ENCODE measurements around the gene OXSR1. TPM values are rescaled to one million over a fixed set of nuclear protein-coding genes. Genes with fewer than 3 reads are reported as not detected.
"Not testable (repeated sequence)": the region's sequence is repeated elsewhere in the genome, so short reads cannot be mapped to it uniquely, and the experiment has no call there.

The OXSR1 gene
- total and polyA plus RNA-seq, 9 donors, result 12.4 to 41.1 (median 28.4) TPM

DNA sequence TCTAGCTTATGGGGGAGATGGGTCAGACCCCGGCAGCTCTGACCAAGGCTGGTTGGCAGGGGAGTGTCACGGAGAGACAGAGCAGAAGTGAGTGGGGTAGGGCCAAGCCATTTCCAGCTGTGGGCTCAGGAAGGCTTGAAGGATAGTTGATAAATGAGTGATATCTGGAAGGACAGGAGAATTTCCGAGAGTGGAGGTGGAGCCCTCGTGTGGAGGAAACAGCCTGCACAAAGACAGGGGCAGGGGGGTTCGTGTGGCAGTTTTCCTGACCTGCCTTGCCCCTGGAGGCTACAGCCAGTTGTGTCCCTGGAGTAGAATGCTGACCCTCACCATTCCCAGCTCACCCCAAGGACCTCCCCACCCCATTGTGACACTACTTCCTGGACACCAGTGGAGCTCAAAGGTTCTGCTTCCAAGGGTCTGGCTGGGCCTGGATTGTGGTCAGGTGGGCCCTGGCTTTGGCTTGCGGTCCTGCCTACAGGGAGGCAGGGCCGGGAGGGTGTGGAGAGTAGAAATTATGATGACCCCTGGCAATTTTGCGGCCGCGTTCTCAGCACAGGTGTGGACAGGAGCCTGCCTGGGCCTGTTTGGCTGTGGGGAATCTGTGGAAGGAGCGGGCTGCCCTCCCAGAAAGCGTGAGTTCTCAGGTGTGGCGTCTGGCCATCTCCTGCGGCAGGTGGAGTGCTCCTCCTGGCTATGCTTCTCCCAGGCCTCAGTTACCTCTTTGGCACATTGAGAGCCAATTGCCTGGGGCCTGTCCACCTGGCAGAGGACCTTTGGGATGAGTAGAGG is 116.8 kb downstream of the OXSR1 start, which contains the start of gene SLC22A14:
TSS of gene SLC22A14 (plus strand) at position 400 of the 792 bp plus-strand sequence. CDS start 23,733 bp downstream, outside the sequence.
- 88 to 91% (median 91%) methylated on average over 14 of the region's 14 CpGs for WGBS, 3 donors

GRCh38 chr3:38283810-38284755 is 118.7 kb downstream of the OXSR1 start:
- Histone ChIP-seq H3K36me3 (no peaks in the 10 kb centered on the region), H3K4me3 (no peak overlapping the region), H3K4me1 (ENCODE audit: insufficient read depth) (no peaks in the 10 kb centered on the region), H3K9me3 (no peaks in the 10 kb centered on the region), H3K27me3 (no peaks in the 10 kb centered on the region), H3K27ac (no peak overlapping the region)
- WGBS, 3 donors, result 75 to 76% (median 76%) methylated on average over 16 of the region's 16 CpGs
- DNase-seq, result no peak
- intact Hi-C loops (cut with DNase I), result no loop called here
- TF ChIP-seq POLR2A (IDR thresholded peaks at IDR 0.05), result no peak
- no peak for TF ChIP-seq EP300 (IDR thresholded peaks at IDR 0.05)
- no peak for TF ChIP-seq CTCF (IDR thresholded peaks at IDR 0.05)

More for the DNA sequence above, 116.8 kb downstream of the OXSR1 start, which contains the start of gene SLC22A14:
- Histone ChIP-seq H3K27ac (no peak within 1 kb of the TSS), H3K27me3 (no peaks in the 10 kb centered on the region), H3K36me3 (no peaks in the 10 kb centered on the region), H3K4me1 (ENCODE audit: insufficient read depth) (no peaks in the 10 kb centered on the region), H3K4me3 (no peak within 1 kb of the TSS), H3K9me3 (no peaks in the 10 kb centered on the region)
- no peak for TF ChIP-seq POLR2A (IDR thresholded peaks at IDR 0.05)
- no peak for TF ChIP-seq EP300 (IDR thresholded peaks at IDR 0.05)
- TF ChIP-seq CTCF (IDR thresholded peaks at IDR 0.05), result no peak
- DNase-seq, result no peak
- intact Hi-C loops (cut with DNase I), result no loop called here

DNA sequence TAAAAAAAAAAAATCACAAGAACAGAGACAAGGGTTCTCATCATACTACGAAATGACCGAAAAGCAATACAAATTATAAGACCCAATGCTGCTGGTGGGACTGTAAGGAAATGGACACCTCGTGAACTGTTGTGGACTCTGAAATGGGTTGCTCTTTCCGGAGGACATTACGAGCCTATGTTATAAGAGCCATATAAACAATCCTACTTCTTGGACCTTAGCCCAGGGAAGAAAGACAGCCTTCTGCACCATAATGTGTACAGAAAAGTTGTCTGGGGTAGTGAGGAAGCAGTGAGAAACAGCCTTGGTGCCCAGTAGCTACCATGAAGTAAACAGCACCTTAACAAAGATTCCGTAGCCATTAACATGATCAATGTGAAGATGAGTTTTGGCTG is 119.4 kb downstream of the OXSR1 start:
- no peak overlapping the region for H3K27ac ChIP-seq
- no peak for TF ChIP-seq CTCF (IDR thresholded peaks at IDR 0.05)
- TF ChIP-seq EP300 (IDR thresholded peaks at IDR 0.05), result no peak
- no peak for TF ChIP-seq POLR2A (IDR thresholded peaks at IDR 0.05)
- no peak for DNase-seq
- intact Hi-C loops (cut with DNase I), result no loop called here
- no peak overlapping the region for H3K4me3 ChIP-seq
- no peaks in the 10 kb centered on the region for H3K36me3 ChIP-seq
- no peaks in the 10 kb centered on the region for H3K27me3 ChIP-seq
- H3K9me3 ChIP-seq, result no peaks in the 10 kb centered on the region
- H3K4me1 ChIP-seq (ENCODE audit: insufficient read depth), result no peaks in the 10 kb centered on the region
- 93 to 94% (median 93%) methylated on average over 6 of the region's 6 CpGs for WGBS, 3 donors

GRCh38 chr3:38289286-38290217 is 124.2 kb downstream of the OXSR1 start:
- H3K4me1 ChIP-seq (ENCODE audit: insufficient read depth); intact Hi-C loops (cut with DNase I); H3K36me3 ChIP-seq; H3K27me3 ChIP-seq; DNase-seq; H3K4me3 ChIP-seq; H3K27ac ChIP-seq; H3K9me3 ChIP-seq: not testable (repeated sequence)
- WGBS, 3 donors, result 88 to 93% (median 90%) methylated on average over 16 of the region's 16 CpGs

GRCh38 chr3:38297053-38297452 is 131.7 kb downstream of the OXSR1 start:
- H3K4me1 ChIP-seq (ENCODE audit: insufficient read depth); intact Hi-C loops (cut with DNase I); H3K27ac ChIP-seq; H3K9me3 ChIP-seq; H3K36me3 ChIP-seq; H3K27me3 ChIP-seq; DNase-seq; H3K4me3 ChIP-seq: not testable (repeated sequence)
- WGBS, 3 donors, result 83 to 86% (median 86%) methylated on average over 4 of the region's 4 CpGs

Measured in ovary (tissue), 9 donors.